SK-N-SH (cell line): ENCODE data around the gene DNAJC13. TPM values are rescaled to one million over a fixed set of nuclear protein-coding genes. Genes with fewer than 3 reads are reported as not detected.
A peak's percentile ranks its signal among the peaks of the same experiment; 100 is the strongest.

Experiments
- CTCF ChIA-PET: fragments of 300-600, 350-600 bp; formaldehyde crosslinking; extraction: SDS; loops from one replicate; lab custom pipeline; 2021; lab: Yijun Ruan, JAX
- POLR2A ChIA-PET: fragments of 350-600 bp; sonication (Branson Sonifier 250); formaldehyde crosslinking; extraction: SDS; loops from one replicate; lab custom pipeline; 2020; ENCODE audit warnings: antibody characterized with exemption, inconsistent platforms; lab: Yijun Ruan, JAX
- DNase-seq: peaks from one replicate; pipeline ENCODE4 v3.0.0; 2012
- H2AFZ ChIP-seq: fragments of 200-600 bp; sonication (generic); 2 replicates; pipeline ENCODE4 v1.8.1; 2016; ENCODE audit warnings: antibody characterized with exemption, mild to moderate bottlenecking, low read depth
- H3F3A ChIP-seq: fragments of 200-600 bp; sonication (generic); replicated peaks from 2 replicates; pipeline ENCODE3; 2016; ENCODE audit warnings: antibody characterized with exemption, mild to moderate bottlenecking; ENCODE audit not compliant: insufficient read depth
- H3K27ac ChIP-seq, 2 experiments: fragments of 200-500 bp in 1 of 2; fragments of 200-600 bp in 1 of 2; sonication (Bioruptor generic) in 1 of 2; sonication (generic), shearing (Covaris generic) in 1 of 2; 2 replicates each; pipeline versions ENCODE4 v1.5.1 to v1.6.1; 2014 to 2016; ENCODE audit warnings: low read depth in 2 of 2, inconsistent platforms in 1 of 2, low read length in 1 of 2, mild to moderate bottlenecking in 1 of 2, mixed read lengths in 1 of 2
- H3K27me3 ChIP-seq: fragments of 200-600 bp; sonication (generic), shearing (Covaris generic); 2 replicates; pipeline ENCODE4 v1.6.1; 2016; ENCODE audit warnings: mixed run types; ENCODE audit not compliant: insufficient read depth
- H3K36me3 ChIP-seq, 2 experiments: fragments of 200-500 bp in 1 of 2; fragments of 200-600 bp in 1 of 2; sonication (Bioruptor generic) in 1 of 2; sonication (generic) in 1 of 2; replicated peaks in 1 of 2; 2 replicates each; pipeline versions ENCODE3 to v1.5.1; 2014 to 2016; ENCODE audit warnings: low read length in 1 of 2, mild to moderate bottlenecking in 1 of 2; ENCODE audit not compliant: insufficient read depth in 2 of 2, control insufficient read depth in 1 of 2
- H3K4me1 ChIP-seq, 2 experiments: fragments of 200-500 bp in 1 of 2; fragments of 200-600 bp in 1 of 2; sonication (Bioruptor generic) in 1 of 2; sonication (generic), shearing (Covaris generic) in 1 of 2; 2 replicates each; pipeline versions ENCODE4 v1.5.1 to v1.6.1; 2014 to 2016; ENCODE audit warnings: low read depth in 1 of 2, low read length in 1 of 2, mixed run types in 1 of 2; ENCODE audit not compliant: insufficient read depth in 2 of 2, control insufficient read depth in 1 of 2
- H3K4me2 ChIP-seq: fragments of 200-600 bp; sonication (generic), shearing (Covaris generic); 2 replicates; pipeline ENCODE4 v1.6.1; 2017; ENCODE audit warnings: mixed run types
- H3K4me3 ChIP-seq, 2 experiments: fragments of 200-500 bp in 1 of 2; fragments of 200-600 bp in 1 of 2; sonication (Bioruptor generic) in 1 of 2; sonication (generic), shearing (Covaris generic) in 1 of 2; 2 replicates each; pipeline versions ENCODE4 v1.5.1 to v1.8.1; 2014 to 2016; ENCODE audit warnings: low read depth in 2 of 2, inconsistent platforms in 1 of 2, low read length in 1 of 2, mild to moderate bottlenecking in 1 of 2, mixed read lengths in 1 of 2, moderate library complexity in 1 of 2
- H3K79me2 ChIP-seq: fragments of 200-600 bp; sonication (generic); 2 replicates; pipeline ENCODE4 v1.8.1; 2017; ENCODE audit warnings: mild to moderate bottlenecking; ENCODE audit not compliant: insufficient read depth
- H3K9ac ChIP-seq: fragments of 200-600 bp; sonication (generic); 2 replicates; pipeline ENCODE4 v1.6.1; 2017; ENCODE audit warnings: mixed run types
- H3K9me2 ChIP-seq: fragments of 200-600 bp; sonication (generic); 2 replicates; pipeline ENCODE4 v1.6.1; 2017; ENCODE audit warnings: mixed run types
- H3K9me3 ChIP-seq: fragments of 200-600 bp; sonication (generic); 2 replicates; pipeline ENCODE4 v1.6.1; 2017; ENCODE audit warnings: mixed run types, mild to moderate bottlenecking, moderate library complexity
- H4K20me1 ChIP-seq: fragments of 200-600 bp; sonication (generic); 2 replicates; pipeline ENCODE4 v1.6.1; 2017; ENCODE audit warnings: mild to moderate bottlenecking, mixed run types; ENCODE audit not compliant: insufficient read depth
- CHD2 ChIP-seq: fragments of 150-350 bp; IDR thresholded peaks from 2 replicates; pipeline ENCODE4 v1.6.1; 2018; ENCODE audit warnings: low read length; ENCODE audit not compliant: partially characterized antibody
- ELF1 ChIP-seq: IDR thresholded peaks from 2 replicates; pipeline ENCODE4 v1.4.0; 2012
- EP300 ChIP-seq, 2 experiments: IDR thresholded peaks; 2 replicates each; pipeline versions ENCODE4 v1.4.0 to v1.6.1; 2012; ENCODE audit warnings: borderline replicate concordance in 1 of 2, low read depth in 1 of 2, low read length in 1 of 2
- FOXJ3 ChIP-seq: sonication (generic); formaldehyde crosslinking; IDR thresholded peaks from 2 replicates; pipeline ENCODE4 v1.5.1; 2020; ENCODE audit warnings: mild to moderate bottlenecking, missing genetic modification reagents
- GABPA ChIP-seq: IDR thresholded peaks from 2 replicates; pipeline ENCODE4 v1.4.0; 2012; ENCODE audit warnings: low read depth, mild to moderate bottlenecking
- GATA2 ChIP-seq: sonication (generic); formaldehyde crosslinking; IDR thresholded peaks from 2 replicates; pipeline ENCODE4 v1.5.0; 2020; ENCODE audit warnings: mild to moderate bottlenecking, missing genetic modification reagents
- JUND ChIP-seq: IDR thresholded peaks from 2 replicates; pipeline ENCODE4 v1.4.0; 2012
- MAX ChIP-seq: IDR thresholded peaks from 2 replicates; pipeline ENCODE4 v1.4.0; 2012; ENCODE audit warnings: low read depth
- MEF2A ChIP-seq: IDR thresholded peaks from 2 replicates; pipeline ENCODE4 v1.4.0; 2012; ENCODE audit warnings: low read depth, borderline replicate concordance
- MXI1 ChIP-seq: IDR thresholded peaks from 2 replicates; pipeline ENCODE4 v1.6.1; 2012; ENCODE audit warnings: mild to moderate bottlenecking, low read depth, low read length, improper control_type of control experiment
- NFIC ChIP-seq: IDR thresholded peaks from 2 replicates; pipeline ENCODE4 v1.4.0; 2012; ENCODE audit warnings: borderline replicate concordance
- POLR2AphosphoS5 ChIP-seq: IDR thresholded peaks from 2 replicates; pipeline ENCODE4 v1.6.1; 2012; ENCODE audit warnings: low read depth, low read length
- RAD21 ChIP-seq: IDR thresholded peaks from 2 replicates; pipeline ENCODE4 v1.6.1; 2012; ENCODE audit warnings: mild to moderate bottlenecking, low read length
- RCOR1 ChIP-seq: fragments of 150-350 bp; IDR thresholded peaks from 2 replicates; pipeline ENCODE4 v1.6.1; 2017; ENCODE audit warnings: antibody characterized with exemption, low read length
- RXRA ChIP-seq: IDR thresholded peaks from 2 replicates; pipeline ENCODE4 v1.4.0; 2012; ENCODE audit warnings: low read depth, mild to moderate bottlenecking, borderline replicate concordance
- SIN3A ChIP-seq: IDR thresholded peaks from 2 replicates; pipeline ENCODE4 v1.6.1; 2012; ENCODE audit warnings: low read depth, mild to moderate bottlenecking, low read length, moderate library complexity, borderline replicate concordance
- TCF12 ChIP-seq: IDR thresholded peaks from 2 replicates; pipeline ENCODE4 v1.4.0; 2012
- TEAD4 ChIP-seq: IDR thresholded peaks from 2 replicates; pipeline ENCODE4 v1.4.0; 2012; ENCODE audit warnings: mild to moderate bottlenecking, borderline replicate concordance; ENCODE audit not compliant: insufficient read depth
- WGBS: methylation state at CpG from one replicate; pipeline ENCODE4 v1.1.6; 2017; ENCODE audit warnings: low lambda C conversion rate; 5-methylcytosine and 5-hydroxymethylcytosine counted together
- polyA plus RNA-seq, 3 experiments: library from polyadenylated mRNA; depleted of rRNA; stranded (reverse); fragments of >200 nt; gene quantifications; 2 replicates each; pipeline ENCODE4 v1.2.3, GENCODE V29; 2012
- TF ChIP-seq, protein P1 (sequence below): IDR thresholded peaks from 2 replicates; pipeline ENCODE4 v1.6.1; 2012; ENCODE audit warnings: mild to moderate bottlenecking, low read depth, low read length, moderate library complexity
- TF ChIP-seq, protein P2 (sequence below): IDR thresholded peaks from 2 replicates; pipeline ENCODE4 v1.4.0; 2012; ENCODE audit warnings: low read depth, borderline replicate concordance
- TF ChIP-seq, protein P3 (sequence below): IDR thresholded peaks from 2 replicates; pipeline ENCODE4; 2012

Gene DNAJC13
- polyA plus RNA-seq, 1 of the 3 experiments (the other 2 are of a cell fraction): 10.8 TPM

DNA sequence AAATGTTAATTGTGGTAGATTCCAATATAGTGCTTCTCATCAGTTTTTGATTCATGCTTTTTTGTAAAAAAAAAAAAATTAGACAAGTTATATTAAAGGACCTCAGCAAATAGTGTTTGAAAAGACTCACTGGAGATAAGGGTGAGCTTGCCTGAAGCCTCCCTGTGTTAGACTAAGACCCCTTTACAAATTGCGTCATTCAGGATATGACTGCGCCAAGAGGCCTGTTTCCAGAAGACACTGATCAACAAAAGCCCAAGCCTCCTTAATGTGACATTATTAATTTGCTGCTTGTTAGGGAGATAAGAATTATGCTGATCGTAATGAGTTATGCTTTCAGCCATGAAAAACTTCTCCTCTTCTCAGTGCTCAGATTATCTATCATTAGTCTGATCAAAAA lies 13.0 kb upstream of the DNAJC13 start:
- Histone ChIP-seq H3K27ac (peak overlapping the region in 1 of 2 experiments; percentile 99; a peak in 2 of 4 replicates), H3K36me3 (no peaks in the 10 kb centered on the region), H3K4me3 (no peak overlapping the region), H3K9ac (no peak overlapping the region), H3K4me1 (peaks cover 0 to 17% of the 10 kb centered on the region in 2 experiments; a peak in 2 of 4 replicates), H3K9me3 (no peaks in the 10 kb centered on the region), H3K27me3 (no peaks in the 10 kb centered on the region), H4K20me1 (no peaks in the 10 kb centered on the region), H2AFZ (no peak overlapping the region), H3K9me2 (no peaks in the 10 kb centered on the region), H3F3A (no peaks in the 10 kb centered on the region), H3K79me2 (no peaks in the 10 kb centered on the region), H3K4me2 (no peak overlapping the region)
- peak; percentile 48 for DNase-seq
- TF ChIP-seq, protein P1, sequence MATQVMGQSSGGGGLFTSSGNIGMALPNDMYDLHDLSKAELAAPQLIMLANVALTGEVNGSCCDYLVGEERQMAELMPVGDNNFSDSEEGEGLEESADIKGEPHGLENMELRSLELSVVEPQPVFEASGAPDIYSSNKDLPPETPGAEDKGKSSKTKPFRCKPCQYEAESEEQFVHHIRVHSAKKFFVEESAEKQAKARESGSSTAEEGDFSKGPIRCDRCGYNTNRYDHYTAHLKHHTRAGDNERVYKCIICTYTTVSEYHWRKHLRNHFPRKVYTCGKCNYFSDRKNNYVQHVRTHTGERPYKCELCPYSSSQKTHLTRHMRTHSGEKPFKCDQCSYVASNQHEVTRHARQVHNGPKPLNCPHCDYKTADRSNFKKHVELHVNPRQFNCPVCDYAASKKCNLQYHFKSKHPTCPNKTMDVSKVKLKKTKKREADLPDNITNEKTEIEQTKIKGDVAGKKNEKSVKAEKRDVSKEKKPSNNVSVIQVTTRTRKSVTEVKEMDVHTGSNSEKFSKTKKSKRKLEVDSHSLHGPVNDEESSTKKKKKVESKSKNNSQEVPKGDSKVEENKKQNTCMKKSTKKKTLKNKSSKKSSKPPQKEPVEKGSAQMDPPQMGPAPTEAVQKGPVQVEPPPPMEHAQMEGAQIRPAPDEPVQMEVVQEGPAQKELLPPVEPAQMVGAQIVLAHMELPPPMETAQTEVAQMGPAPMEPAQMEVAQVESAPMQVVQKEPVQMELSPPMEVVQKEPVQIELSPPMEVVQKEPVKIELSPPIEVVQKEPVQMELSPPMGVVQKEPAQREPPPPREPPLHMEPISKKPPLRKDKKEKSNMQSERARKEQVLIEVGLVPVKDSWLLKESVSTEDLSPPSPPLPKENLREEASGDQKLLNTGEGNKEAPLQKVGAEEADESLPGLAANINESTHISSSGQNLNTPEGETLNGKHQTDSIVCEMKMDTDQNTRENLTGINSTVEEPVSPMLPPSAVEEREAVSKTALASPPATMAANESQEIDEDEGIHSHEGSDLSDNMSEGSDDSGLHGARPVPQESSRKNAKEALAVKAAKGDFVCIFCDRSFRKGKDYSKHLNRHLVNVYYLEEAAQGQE: no peak
- TF ChIP-seq, protein P2, sequence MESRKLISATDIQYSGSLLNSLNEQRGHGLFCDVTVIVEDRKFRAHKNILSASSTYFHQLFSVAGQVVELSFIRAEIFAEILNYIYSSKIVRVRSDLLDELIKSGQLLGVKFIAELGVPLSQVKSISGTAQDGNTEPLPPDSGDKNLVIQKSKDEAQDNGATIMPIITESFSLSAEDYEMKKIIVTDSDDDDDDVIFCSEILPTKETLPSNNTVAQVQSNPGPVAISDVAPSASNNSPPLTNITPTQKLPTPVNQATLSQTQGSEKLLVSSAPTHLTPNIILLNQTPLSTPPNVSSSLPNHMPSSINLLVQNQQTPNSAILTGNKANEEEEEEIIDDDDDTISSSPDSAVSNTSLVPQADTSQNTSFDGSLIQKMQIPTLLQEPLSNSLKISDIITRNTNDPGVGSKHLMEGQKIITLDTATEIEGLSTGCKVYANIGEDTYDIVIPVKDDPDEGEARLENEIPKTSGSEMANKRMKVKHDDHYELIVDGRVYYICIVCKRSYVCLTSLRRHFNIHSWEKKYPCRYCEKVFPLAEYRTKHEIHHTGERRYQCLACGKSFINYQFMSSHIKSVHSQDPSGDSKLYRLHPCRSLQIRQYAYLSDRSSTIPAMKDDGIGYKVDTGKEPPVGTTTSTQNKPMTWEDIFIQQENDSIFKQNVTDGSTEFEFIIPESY: no peak
- TF ChIP-seq FOXJ3 (CRISPR knock-in tag): peak; percentile 49; the same call in 1 of the 2 replicates
- no peak for TF ChIP-seq GABPA
- no peak for TF ChIP-seq JUND
- no peak for TF ChIP-seq NFIC
- TF ChIP-seq GATA2: peak; percentile 42; the same call in 1 of the 2 replicates
- TF ChIP-seq RXRA: no peak
- WGBS: 63% methylated on average over 3 of the region's 3 CpGs
- ChIA-PET CTCF (interaction anchor here (14.1 kb wide), 1 partner anchor 55 kb away, joined by 383 read pairs; no protein-coding TSS in a partner anchor), POLR2A (interaction anchor here (2.9 kb wide), 1 partner anchor 13 kb away, joined by 16 read pairs; the partner anchor contains the start of gene DNAJC13)

- POLR2A ChIA-PET: interaction anchor here (2.9 kb wide), 1 partner anchor 12 kb away, joined by 16 read pairs; the partner anchor contains the start of gene DNAJC13
- no peak overlapping the region for H3K4me2 ChIP-seq
Measured at GRCh38 chr3:132405188-132405587, 12.1 kb upstream of the DNAJC13 start.

More at GRCh38 chr3:132405188-132405587, 12.1 kb upstream of the DNAJC13 start:
- H3K9me3 ChIP-seq: no peaks in the 10 kb centered on the region
- TF ChIP-seq RCOR1 (peak; percentile 27; the same call in 1 of the 2 replicates), ELF1 (no peak), POLR2AphosphoS5 (peak; percentile 64; the same call in 1 of the 2 replicates), NFIC (peak; percentile 46; the same call in 1 of the 2 replicates), SIN3A (no peak), EP300 (IDR thresholded peaks at IDR 0.05; ENCODE audit: borderline replicate concordance in 1 of 2, low read depth in 1 of 2, low read length in 1 of 2) (peak in 1 of 2 experiments; percentile 89; a peak in 2 of 4 replicates), TCF12 (peak; percentile 71), GATA2 (peak; percentile 32; the same call in 1 of the 2 replicates), MXI1 (peak; percentile 28; the same call in 1 of the 2 replicates), FOXJ3 (CRISPR knock-in tag) (peak; percentile 59; the same call in 1 of the 2 replicates), CHD2 (no peak), MAX (no peak), TEAD4 (no peak), RAD21 (0 out of 2 replicates have a peak, but pooled peaks have one; percentile 19), MEF2A (no peak)
- TF ChIP-seq, protein P3, sequence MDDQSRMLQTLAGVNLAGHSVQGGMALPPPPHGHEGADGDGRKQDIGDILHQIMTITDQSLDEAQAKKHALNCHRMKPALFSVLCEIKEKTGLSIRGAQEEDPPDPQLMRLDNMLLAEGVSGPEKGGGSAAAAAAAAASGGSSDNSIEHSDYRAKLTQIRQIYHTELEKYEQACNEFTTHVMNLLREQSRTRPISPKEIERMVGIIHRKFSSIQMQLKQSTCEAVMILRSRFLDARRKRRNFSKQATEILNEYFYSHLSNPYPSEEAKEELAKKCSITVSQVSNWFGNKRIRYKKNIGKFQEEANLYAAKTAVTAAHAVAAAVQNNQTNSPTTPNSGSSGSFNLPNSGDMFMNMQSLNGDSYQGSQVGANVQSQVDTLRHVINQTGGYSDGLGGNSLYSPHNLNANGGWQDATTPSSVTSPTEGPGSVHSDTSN: peak; percentile 50
- H3K79me2 ChIP-seq: no peaks in the 10 kb centered on the region
- peak overlapping the region; percentile 28 to 99; a peak in 3 of 4 replicates for H3K27ac ChIP-seq
- CTCF ChIA-PET: interaction anchor here (0.6 to 14.1 kb wide), 4 partner anchors 20 to 238 kb away, joined by 3 to 383 read pairs (median 3); no protein-coding TSS in a partner anchor
- no peak overlapping the region for H3K9ac ChIP-seq
- no peaks in the 10 kb centered on the region for H3K9me2 ChIP-seq
- H4K20me1 ChIP-seq: no peaks in the 10 kb centered on the region
- no peak overlapping the region for H2AFZ ChIP-seq
- peaks cover 3% of the 10 kb centered on the region for H3F3A ChIP-seq
- H3K27me3 ChIP-seq: no peaks in the 10 kb centered on the region
- peaks cover 0 to 17% of the 10 kb centered on the region in 2 experiments; a peak in 2 of 4 replicates for H3K4me1 ChIP-seq
- H3K36me3 ChIP-seq: no peaks in the 10 kb centered on the region
- WGBS: 33% methylated on average over 1 of the region's 1 CpG
- H3K4me3 ChIP-seq: no peak overlapping the region
- peak; percentile 45 for DNase-seq
